NCI-H82 treated with DMSO at 0.1 percent for 48 hours (cell line): ENCODE measurements around the gene ATP13A2.

Experiments
- DNase-seq: peaks from one replicate; lab custom pipeline; 2025; ENCODE audit not compliant: unreplicated experiment; lab: John Stamatoyannopoulos, UW

ATP13A2 gene

GRCh38 chr1:17032741-17033140, 21.0 kb upstream of the ATP13A2 start:
- no peak for DNase-seq

DNA sequence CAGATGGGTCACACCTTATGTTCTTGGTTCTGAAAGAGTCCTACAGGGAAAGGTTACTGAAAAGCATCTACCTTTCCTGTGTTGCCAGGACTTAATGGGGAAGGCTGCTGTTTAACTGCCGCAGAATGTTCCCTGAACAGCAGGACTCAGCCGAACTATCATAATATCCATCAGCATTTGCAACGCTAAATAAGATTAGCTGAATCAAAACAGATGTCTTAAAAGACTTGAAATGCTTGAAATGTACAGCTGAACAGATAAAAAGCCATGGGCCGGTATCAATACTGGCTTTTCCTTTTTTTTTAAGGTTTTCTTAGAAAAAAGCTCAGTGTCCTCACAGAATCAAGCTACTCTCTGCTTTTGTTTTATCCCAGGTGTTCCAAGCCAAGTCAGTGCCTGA, 19.7 kb upstream of the ATP13A2 start:
- peak; percentile 25 for DNase-seq

GRCh38 chr1:17030206-17030605, 18.5 kb upstream of the ATP13A2 start:
- DNase-seq = no peak

DNA sequence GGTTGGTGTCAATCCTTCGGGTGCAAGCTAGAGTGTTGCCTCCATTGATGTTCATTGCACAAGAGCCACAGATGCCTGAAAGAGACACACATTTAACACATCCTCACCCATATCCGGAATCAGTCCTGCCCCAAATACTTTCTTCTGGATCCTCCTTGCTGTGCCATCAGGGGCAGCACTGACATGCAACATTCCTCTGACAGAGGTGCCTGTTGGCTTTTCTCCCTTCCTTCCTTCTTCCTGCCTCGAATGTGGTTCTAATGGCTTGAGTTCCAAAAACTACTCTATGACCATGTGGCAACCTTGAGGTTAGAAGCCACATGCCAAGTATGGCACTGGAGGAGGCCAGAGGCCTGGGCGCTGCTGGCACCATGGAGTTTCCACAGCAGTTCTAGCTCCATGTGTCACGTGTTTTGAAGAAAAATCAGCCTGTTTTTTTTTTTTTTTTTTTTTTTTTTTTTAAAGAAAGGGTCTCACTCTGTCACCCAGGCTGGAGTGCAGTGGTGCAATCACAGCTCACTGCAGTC, 17.0 kb upstream of the ATP13A2 start:
- no peak for DNase-seq

GRCh38 chr1:17027900-17028299, 16.2 kb upstream of the ATP13A2 start:
- DNase-seq = no peak

DNA sequence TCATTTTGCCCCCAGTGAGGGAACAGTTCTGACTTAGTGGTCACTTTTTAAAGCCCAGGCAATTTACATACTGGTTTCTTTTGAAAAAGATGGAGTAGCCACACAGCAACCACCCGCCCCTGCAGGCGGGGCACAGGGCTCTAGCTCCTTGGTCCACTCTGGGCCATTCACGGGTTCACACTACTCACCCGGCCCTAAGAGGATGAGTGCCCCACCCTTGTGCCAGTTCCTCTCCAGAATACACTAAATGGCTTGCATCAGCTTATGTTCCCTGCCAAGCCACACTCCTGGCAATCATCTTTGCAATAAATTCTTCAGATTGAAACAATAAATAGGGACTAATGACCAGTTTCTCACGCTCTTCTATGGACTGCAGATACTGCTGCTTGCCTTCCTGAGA, 15.7 kb upstream of the ATP13A2 start:
- DNase-seq = no peak

- DNase-seq = no peak
These were observed 13.0 kb upstream of the ATP13A2 start for GRCh38 chr1:17024721-17025120.

- no peak for DNase-seq
These were observed 11.8 kb upstream of the ATP13A2 start for GRCh38 chr1:17023573-17023972.

DNA sequence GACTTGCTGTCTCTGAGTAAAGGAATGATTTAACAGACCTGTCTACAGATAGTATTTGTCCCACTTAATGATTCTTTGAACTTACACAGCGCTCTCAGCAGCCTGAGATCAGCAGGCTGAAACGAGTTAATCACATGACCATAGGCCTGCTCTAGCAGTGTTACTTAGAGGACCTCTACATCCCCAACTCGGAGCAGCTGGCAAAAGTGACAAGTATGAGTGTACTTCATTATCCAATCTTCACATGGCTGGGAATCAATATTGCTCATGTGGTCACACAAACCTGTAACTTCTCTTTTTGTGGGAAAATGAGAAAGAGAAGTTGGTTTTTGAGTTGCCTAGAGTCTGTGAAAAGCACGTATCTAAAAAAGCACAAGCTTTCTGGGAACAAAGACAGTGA, 11.4 kb upstream of the ATP13A2 start:
- no peak for DNase-seq

- no peak for DNase-seq
These were observed 10.2 kb upstream of the ATP13A2 start for GRCh38 chr1:17021896-17022295.

- no peak for DNase-seq
These were observed 8.8 kb upstream of the ATP13A2 start for GRCh38 chr1:17020502-17020901.

DNA sequence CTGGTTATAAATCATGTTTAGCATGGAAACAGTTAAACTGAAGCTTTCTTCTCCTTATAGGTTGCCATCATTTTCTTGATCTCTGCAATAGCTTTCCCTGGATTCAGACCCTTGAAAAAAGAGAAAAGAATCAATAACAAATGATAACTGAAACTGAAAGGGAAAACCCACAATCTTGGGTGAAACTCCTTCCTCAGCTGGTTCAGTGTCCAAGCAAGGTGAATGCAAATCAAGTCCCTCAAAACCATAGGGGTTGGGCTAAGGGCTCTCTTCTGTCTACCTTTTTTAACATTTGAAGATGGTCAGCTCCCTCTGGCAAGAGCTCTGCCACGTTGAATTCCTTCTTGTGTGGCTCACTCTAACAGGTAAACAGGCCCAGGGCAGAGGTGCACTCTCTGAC, 7.1 kb upstream of the ATP13A2 start:
- DNase-seq = no peak

DNA sequence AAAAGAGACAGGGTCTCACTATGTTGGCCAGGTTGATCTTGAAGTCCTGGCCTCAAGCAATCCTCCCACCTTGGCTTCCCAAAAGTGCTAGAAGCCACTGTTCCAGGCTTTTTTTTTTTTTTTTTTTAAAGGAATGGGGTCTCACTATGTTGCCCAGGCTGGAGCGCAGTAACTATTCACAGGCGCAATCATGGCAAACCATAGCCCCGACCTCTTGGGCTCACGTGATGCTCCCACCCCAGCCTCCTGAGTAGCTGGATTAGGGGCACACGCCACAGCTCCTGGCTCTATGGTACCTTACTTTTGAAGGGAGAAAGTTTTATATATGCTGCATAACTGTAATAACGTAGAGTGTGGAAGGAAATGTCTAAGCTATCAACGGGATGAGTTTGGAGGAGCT, 5.7 kb upstream of the ATP13A2 start:
- DNase-seq = no peak

- DNase-seq = no peak
These were observed 4.6 kb upstream of the ATP13A2 start for GRCh38 chr1:17016317-17016661.

DNA sequence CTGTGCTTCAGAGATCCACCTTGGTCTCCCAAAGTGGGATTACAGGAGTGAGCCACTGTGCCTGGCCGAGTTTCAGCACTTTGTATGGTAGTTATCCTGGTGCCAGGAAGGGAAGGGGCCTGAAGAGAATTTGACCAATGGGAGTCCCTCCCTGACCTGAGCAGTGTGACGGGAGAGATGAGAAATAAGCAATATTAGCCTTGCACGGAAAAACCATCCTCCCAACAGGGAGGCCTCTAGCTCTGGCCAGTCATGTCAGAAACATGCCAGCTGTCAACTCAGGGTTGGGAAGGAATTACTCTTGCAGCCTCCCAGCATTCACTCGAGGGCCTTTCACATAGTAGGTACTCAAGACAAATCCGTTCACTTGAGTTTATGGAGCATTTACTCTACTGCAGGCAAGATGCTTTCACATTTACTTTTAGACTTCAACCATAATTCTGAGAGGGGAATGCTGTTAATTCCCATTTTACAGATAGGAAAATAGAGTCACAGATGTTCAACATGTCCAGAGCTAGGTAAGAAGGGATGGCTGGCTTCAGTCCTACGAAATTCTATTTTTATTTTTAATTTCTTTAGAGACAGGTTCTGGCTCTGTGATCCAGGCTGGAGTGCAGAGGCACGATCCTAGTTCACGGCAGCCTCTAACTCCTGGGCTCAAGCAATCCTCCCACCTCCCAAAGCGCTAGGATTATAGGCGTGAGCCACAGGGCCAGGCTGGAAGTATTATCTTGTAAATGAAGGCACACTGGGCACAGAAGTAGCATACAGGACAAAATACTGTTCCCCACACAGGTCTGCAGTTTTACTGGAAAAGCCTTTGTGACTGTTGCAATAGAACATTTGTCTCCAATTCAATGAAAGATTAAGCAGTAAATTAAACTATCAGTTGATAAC, 3.2 kb upstream of the ATP13A2 start:
- no peak for DNase-seq

DNA sequence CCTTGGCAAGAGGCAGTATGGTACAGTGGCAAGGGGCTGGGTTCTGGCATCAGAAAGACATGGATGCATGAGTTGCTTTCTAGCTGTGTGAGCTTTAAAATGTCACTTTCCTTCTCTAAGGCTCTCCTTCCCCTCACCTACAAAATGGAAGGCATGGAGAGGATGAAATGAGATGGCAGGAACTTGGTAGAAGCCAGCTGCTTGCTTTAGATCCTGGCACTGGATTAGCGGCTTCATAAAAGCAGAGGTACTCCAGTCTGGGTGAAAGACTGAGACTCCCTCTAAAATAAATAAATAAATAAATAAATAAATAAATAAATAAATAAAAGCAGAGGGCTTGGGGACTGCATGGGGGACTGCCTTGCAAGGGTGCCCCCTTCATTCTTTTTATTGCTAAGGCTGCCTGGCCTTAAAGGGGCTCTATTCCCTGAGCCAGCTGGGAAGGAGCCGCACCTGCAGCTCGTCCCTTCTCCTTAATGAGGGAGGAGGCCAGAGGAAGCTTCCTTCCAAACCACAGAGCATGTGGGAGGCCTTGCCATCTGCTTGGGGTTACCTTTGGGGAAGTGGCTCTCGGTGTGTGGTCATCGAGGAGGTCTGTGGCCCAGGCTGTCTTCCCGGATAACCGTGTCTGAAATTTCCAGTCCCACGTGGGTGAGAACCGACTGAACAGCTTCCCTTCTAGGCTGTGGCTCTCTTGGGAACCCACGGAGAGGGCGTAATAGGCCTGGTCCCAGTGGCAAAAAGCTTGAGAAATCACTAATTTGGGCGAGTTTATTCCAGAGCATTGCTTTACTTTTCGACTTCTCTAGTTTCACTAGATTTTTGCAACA, 2.0 kb upstream of the ATP13A2 start:
- DNase-seq = no peak

DNA sequence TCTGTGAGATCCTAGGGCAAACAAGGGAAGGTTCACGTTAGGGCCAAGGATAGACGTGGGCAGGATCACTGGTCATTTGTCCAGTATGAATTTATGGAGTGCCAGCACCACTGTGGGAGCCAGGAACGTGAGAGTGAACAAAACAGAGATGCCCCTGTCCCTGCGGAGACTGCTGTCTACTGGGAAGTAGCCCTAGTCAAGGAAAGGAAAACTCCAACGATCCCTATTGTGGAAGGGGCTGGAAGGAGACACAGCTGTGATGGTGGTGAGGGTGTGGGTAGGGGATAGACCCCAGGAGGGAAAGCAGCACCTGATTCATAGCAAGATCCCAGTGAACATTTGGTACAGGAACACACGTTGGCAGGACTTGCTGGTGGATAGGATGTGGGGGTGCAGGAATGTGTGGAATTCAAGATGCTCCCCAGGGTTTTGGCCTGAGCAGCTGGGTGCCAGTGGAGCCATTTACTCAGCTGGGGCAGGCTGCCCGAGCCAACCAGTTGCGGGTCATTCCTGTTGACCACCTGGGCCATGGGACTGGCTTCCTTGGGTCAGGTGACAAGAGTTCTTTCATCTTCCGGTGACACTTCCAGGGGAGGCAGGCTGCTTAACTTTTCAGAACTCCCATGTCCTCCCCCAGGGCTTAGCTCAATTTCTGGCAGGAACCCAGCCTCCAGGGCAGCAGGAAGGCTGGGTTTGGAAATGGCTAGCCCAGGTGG, 1.2 kb upstream of the ATP13A2 start:
- DNase-seq = no peak

DNA sequence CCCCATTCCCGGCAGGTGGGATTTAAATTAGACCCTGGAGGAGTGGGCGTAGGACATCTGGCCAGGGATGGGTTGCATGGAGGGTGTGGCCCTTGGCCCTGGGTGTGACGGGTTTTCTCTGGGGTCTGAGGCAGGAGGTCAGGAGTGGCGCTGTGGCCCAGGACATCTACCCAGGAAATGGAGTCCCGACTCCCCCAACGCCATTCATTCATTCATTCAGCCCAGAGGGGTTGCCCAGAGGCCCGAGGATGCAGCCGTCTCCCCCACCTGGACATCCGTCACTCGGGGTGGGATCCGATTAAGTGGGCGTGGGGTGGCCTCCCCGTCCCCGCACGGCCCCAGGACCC, 663 bp downstream of the ATP13A2 start:
- DNase-seq = no peak

DNA sequence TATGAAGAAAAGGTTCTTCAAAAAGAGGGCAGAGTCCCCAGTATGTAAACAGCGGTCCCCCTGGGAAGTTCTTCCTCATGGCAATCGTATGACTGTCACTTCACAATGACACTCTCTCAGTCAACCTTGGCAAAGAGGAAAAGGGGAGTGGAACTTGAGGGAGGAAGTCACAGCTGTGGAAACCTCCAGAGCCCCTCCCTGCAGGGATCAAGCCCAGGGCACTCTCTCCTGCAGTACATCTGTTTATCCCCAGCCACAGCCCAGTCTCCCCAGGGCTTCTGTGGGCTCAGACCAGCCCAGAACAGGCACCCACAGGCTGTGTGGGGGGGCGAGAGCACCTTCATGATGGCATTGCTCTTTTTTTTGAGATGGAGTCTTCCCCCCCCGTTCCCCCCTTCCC, 2.0 kb downstream of the ATP13A2 start:
- no peak for DNase-seq

GRCh38 chr1:17008208-17008855, 3.4 kb downstream of the ATP13A2 start:
- DNase-seq = no peak

GRCh38 chr1:17007121-17007520, 4.6 kb downstream of the ATP13A2 start:
- no peak for DNase-seq
